ENCODE data around the gene CASR.

The CASR gene

GRCh38 chr3:122265957-122266356 is 82.5 kb downstream of the CASR start:
- TF ChIP-seq MAX (IDR thresholded peaks at IDR 0.05) (no peak), TAF1 (IDR thresholded peaks at IDR 0.05; ENCODE audit: low read depth) (no peak), EP300 (IDR thresholded peaks at IDR 0.05; ENCODE audit: borderline replicate concordance) (no peak), EGR1 (IDR thresholded peaks at IDR 0.05) (no peak), REST (IDR thresholded peaks at IDR 0.05; ENCODE audit: low read depth) (no peak), ZBTB7A (IDR thresholded peaks at IDR 0.05; ENCODE audit: low read depth) (no peak), TEAD4 (IDR thresholded peaks at IDR 0.05) (no peak), RAD21 (IDR thresholded peaks at IDR 0.05; ENCODE audit: low read depth) (no peak), FOXM1 (IDR thresholded peaks at IDR 0.05; ENCODE audit: borderline replicate concordance, low read depth) (no peak), USF1 (IDR thresholded peaks at IDR 0.05) (no peak), YY1 (IDR thresholded peaks at IDR 0.05; ENCODE audit: low read depth) (no peak)

- TF ChIP-seq CEBPB (IDR thresholded peaks at IDR 0.05) (no peak), RAD21 (IDR thresholded peaks at IDR 0.05; ENCODE audit: low read depth) (no peak), NFIC (IDR thresholded peaks at IDR 0.05) (no peak), EP300 (IDR thresholded peaks at IDR 0.05; ENCODE audit: borderline replicate concordance) (no peak), MAX (IDR thresholded peaks at IDR 0.05) (no peak), EGR1 (IDR thresholded peaks at IDR 0.05) (no peak), FOXM1 (IDR thresholded peaks at IDR 0.05; ENCODE audit: borderline replicate concordance, low read depth) (no peak), TEAD4 (IDR thresholded peaks at IDR 0.05) (no peak), REST (IDR thresholded peaks at IDR 0.05; ENCODE audit: low read depth) (no peak), USF1 (IDR thresholded peaks at IDR 0.05) (no peak), TAF1 (IDR thresholded peaks at IDR 0.05; ENCODE audit: low read depth) (no peak), ZBTB7A (IDR thresholded peaks at IDR 0.05; ENCODE audit: low read depth) (no peak), TCF12 (IDR thresholded peaks at IDR 0.05; ENCODE audit: low read depth) (no peak)
These were observed 85.0 kb downstream of the CASR start for GRCh38 chr3:122268257-122269024.

GRCh38 chr3:122269045-122269444 is 85.6 kb downstream of the CASR start:
- TF ChIP-seq RAD21 (IDR thresholded peaks at IDR 0.05; ENCODE audit: low read depth): no peak

- TF ChIP-seq TEAD4 (IDR thresholded peaks at IDR 0.05): no peak
- no peak for TF ChIP-seq EGR1 (IDR thresholded peaks at IDR 0.05)
- no peak for TF ChIP-seq TCF12 (IDR thresholded peaks at IDR 0.05; ENCODE audit: low read depth)
- no peak for TF ChIP-seq RAD21 (IDR thresholded peaks at IDR 0.05; ENCODE audit: low read depth)
- no peak for TF ChIP-seq FOXM1 (IDR thresholded peaks at IDR 0.05; ENCODE audit: borderline replicate concordance, low read depth)
- no peak for TF ChIP-seq CREB1 (IDR thresholded peaks at IDR 0.05; ENCODE audit: low read depth)
- TF ChIP-seq EP300 (IDR thresholded peaks at IDR 0.05; ENCODE audit: borderline replicate concordance): no peak
- no peak for TF ChIP-seq MAX (IDR thresholded peaks at IDR 0.05)
- no peak for TF ChIP-seq YY1 (IDR thresholded peaks at IDR 0.05; ENCODE audit: low read depth)
- TF ChIP-seq ZBTB7A (IDR thresholded peaks at IDR 0.05; ENCODE audit: low read depth): no peak
- no peak for TF ChIP-seq USF1 (IDR thresholded peaks at IDR 0.05)
- TF ChIP-seq CEBPB (IDR thresholded peaks at IDR 0.05): no peak
These were observed 87.9 kb downstream of the CASR start for GRCh38 chr3:122271246-122271898.

GRCh38 chr3:122272879-122273278 is 89.4 kb downstream of the CASR start:
- TF ChIP-seq TCF12 (IDR thresholded peaks at IDR 0.05; ENCODE audit: low read depth) (no peak), NFIC (IDR thresholded peaks at IDR 0.05) (no peak), RAD21 (IDR thresholded peaks at IDR 0.05; ENCODE audit: low read depth) (no peak), FOXM1 (IDR thresholded peaks at IDR 0.05; ENCODE audit: borderline replicate concordance, low read depth) (no peak), REST (IDR thresholded peaks at IDR 0.05; ENCODE audit: low read depth) (no peak), TAF1 (IDR thresholded peaks at IDR 0.05; ENCODE audit: low read depth) (no peak), CEBPB (IDR thresholded peaks at IDR 0.05) (no peak), CREB1 (IDR thresholded peaks at IDR 0.05; ENCODE audit: low read depth) (no peak), EP300 (IDR thresholded peaks at IDR 0.05; ENCODE audit: borderline replicate concordance) (no peak), MAX (IDR thresholded peaks at IDR 0.05) (no peak), ZBTB7A (IDR thresholded peaks at IDR 0.05; ENCODE audit: low read depth) (no peak)
